MM.1S (cell line): ENCODE results near the gene PAEP.

Experiments
- DNase-seq: peaks from one replicate; pipeline ENCODE4 v3.0.0-alpha.2; 2015
- H2AFZ ChIP-seq: fragments of 300-600 bp; sonication (generic); 2 replicates; pipeline ENCODE4 v1.6.0; 2016; ENCODE audit warnings: antibody characterized with exemption, low read length
- H3F3A ChIP-seq: fragments of 300-600 bp; sonication (generic); 2 replicates; pipeline ENCODE4 v1.6.1; 2016; ENCODE audit warnings: mild to moderate bottlenecking, antibody characterized with exemption, low read length, moderate library complexity, mixed read lengths; ENCODE audit not compliant: insufficient read depth
- H3K27ac ChIP-seq: fragments of 300-600 bp; sonication (generic); 2 replicates; pipeline ENCODE4 v1.5.1; 2016; ENCODE audit warnings: mild to moderate bottlenecking, low read length
- H3K27me3 ChIP-seq: fragments of 300-600 bp; sonication (generic); replicated peaks from 2 replicates; pipeline ENCODE4 v1.6.0; 2016; ENCODE audit warnings: low read length; ENCODE audit not compliant: insufficient read depth
- H3K36me3 ChIP-seq: fragments of 300-600 bp; sonication (generic); replicated peaks from 2 replicates; pipeline ENCODE4 v1.6.1; 2016; ENCODE audit warnings: mild to moderate bottlenecking, low read length, mixed read lengths; ENCODE audit not compliant: insufficient read depth
- H3K4me1 ChIP-seq: fragments of 300-600 bp; sonication (generic); 2 replicates; pipeline ENCODE4 v1.6.1; 2016; ENCODE audit warnings: low read length, mixed read lengths
- H3K4me2 ChIP-seq: fragments of 300-600 bp; sonication (generic); 2 replicates; pipeline ENCODE4 v1.6.0; 2016; ENCODE audit warnings: low read depth, low read length
- H3K4me3 ChIP-seq: fragments of 300-600 bp; sonication (generic); 2 replicates; pipeline ENCODE4 v1.5.1; 2016; ENCODE audit warnings: low read length, mixed read lengths
- H3K79me2 ChIP-seq: fragments of 300-600 bp; sonication (generic); 2 replicates; pipeline ENCODE4 v1.6.1; 2016; ENCODE audit warnings: mixed run types, low read length, mixed read lengths
- H3K9ac ChIP-seq: fragments of 300-600 bp; sonication (generic); 2 replicates; pipeline ENCODE4 v1.6.1; 2016; ENCODE audit warnings: low read length, mixed read lengths
- H3K9me2 ChIP-seq: fragments of 300-600 bp; sonication (generic); replicated peaks from 2 replicates; pipeline ENCODE4 v1.6.1; 2016; ENCODE audit warnings: mild to moderate bottlenecking, low read length, mixed read lengths; ENCODE audit not compliant: insufficient read depth
- H3K9me3 ChIP-seq: fragments of 300-600 bp; sonication (generic); replicated peaks from 2 replicates; pipeline ENCODE4 v1.6.1; 2016; ENCODE audit warnings: mild to moderate bottlenecking, low read length, mixed read lengths; ENCODE audit not compliant: insufficient read depth
- H4K20me1 ChIP-seq: fragments of 300-600 bp; sonication (generic); 2 replicates; pipeline ENCODE4 v1.6.1; 2016; ENCODE audit warnings: mild to moderate bottlenecking, low read length, moderate library complexity, mixed read lengths; ENCODE audit not compliant: insufficient read depth
- CTCF ChIP-seq: fragments of 300-600 bp; sonication (generic); IDR thresholded peaks from 2 replicates; pipeline ENCODE4 v1.5.1; 2016; ENCODE audit warnings: antibody characterized with exemption, low read length, mixed read lengths
- EZH2 ChIP-seq: fragments of 300-600 bp; sonication (generic); optimal IDR thresholded peaks from 2 replicates; pipeline ENCODE3; 2017; ENCODE audit warnings: low read depth, mild to moderate bottlenecking, antibody characterized with exemption, low read length, mixed read lengths
- EZH2phosphoT487 ChIP-seq: fragments of 300-600 bp; sonication (generic); IDR thresholded peaks from 2 replicates; pipeline ENCODE4 v1.6.1; 2018; ENCODE audit warnings: antibody characterized with exemption, low read length

The PAEP gene

DNA sequence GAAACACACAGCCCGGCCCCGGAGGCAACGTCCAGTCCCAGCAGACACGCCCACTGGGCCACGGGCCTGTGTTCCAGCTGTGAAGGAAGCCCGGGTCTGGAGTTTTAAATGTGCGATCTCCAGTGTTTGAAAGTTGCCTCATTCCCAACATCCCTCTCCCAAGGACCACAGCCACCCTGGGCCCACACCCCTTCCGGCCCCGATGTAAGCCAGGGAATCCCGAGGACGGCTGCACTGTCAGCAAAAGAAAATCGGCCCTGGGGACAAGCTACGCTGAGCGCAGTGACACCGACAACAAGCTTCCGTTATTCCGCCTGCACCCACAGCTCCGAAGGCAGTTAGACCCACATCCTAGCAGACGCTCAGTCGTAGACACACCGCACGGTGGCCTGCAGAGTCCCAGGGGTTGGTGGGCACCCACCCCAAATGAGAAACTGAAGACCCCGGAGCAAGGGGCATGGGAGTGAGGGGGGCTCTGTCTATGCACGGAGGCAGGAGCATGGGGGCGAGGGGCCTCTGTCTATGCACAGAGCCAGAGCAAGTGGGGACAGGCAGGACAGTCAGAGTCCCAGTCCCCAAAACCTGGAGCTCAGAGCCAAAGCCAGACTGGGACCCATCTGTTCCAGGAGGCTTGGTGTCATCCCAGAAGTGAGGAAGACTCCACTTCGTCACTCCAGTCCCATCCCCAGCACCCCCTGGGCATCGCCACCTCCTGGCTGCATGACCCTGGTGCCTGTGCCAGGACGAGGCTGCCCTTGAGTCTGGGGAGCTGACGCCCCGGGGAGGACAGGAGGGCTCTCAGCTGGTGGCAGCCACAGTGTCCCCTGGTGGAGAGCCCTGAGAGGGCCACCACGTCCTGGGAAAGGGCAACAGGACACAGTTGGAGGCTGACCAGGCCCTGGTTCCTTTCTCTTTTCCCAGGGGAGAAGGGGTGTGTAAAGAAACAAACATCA, 54.4 kb downstream of the PAEP start:
- no peaks in the 10 kb centered on the region for H3K9me3 ChIP-seq
- H3K27ac ChIP-seq, result no peak overlapping the region
- DNase-seq, result no peak
- H3K79me2 ChIP-seq, result no peaks in the 10 kb centered on the region
- H3K27me3 ChIP-seq, result peaks cover 52% of the 10 kb centered on the region
- no peak overlapping the region for H3K4me3 ChIP-seq
- no peak for TF ChIP-seq EZH2phosphoT487
- TF ChIP-seq CTCF, result no peak
- no peak for TF ChIP-seq EZH2
- H3K4me2 ChIP-seq, result no peak overlapping the region
- H3F3A ChIP-seq, result no peaks in the 10 kb centered on the region
- H4K20me1 ChIP-seq, result no peaks in the 10 kb centered on the region
- no peak overlapping the region for H2AFZ ChIP-seq
- H3K4me1 ChIP-seq, result no peaks in the 10 kb centered on the region; the same call in 1 of the 2 replicates
- H3K9ac ChIP-seq, result no peak overlapping the region
- no peaks in the 10 kb centered on the region for H3K36me3 ChIP-seq
- H3K9me2 ChIP-seq, result no peaks in the 10 kb centered on the region
